Activated naive CD8-positive, alpha-beta T cell treated with anti-CD3 and anti-CD28 coated beads, Interleukin-2, amount 50 U/mL, for 16 hours (primary cell): ENCODE results near the gene MOB4.
"Not testable (repeated sequence)": the region's sequence is repeated elsewhere in the genome, so short reads cannot be mapped to it uniquely, and the experiment has no call there.

Source experiments
- DNase-seq: peaks from one replicate; pipeline ENCODE4 v3.0.0-alpha.2; 2020; ENCODE audit warnings: low read depth, low spot score

The MOB4 gene

DNA sequence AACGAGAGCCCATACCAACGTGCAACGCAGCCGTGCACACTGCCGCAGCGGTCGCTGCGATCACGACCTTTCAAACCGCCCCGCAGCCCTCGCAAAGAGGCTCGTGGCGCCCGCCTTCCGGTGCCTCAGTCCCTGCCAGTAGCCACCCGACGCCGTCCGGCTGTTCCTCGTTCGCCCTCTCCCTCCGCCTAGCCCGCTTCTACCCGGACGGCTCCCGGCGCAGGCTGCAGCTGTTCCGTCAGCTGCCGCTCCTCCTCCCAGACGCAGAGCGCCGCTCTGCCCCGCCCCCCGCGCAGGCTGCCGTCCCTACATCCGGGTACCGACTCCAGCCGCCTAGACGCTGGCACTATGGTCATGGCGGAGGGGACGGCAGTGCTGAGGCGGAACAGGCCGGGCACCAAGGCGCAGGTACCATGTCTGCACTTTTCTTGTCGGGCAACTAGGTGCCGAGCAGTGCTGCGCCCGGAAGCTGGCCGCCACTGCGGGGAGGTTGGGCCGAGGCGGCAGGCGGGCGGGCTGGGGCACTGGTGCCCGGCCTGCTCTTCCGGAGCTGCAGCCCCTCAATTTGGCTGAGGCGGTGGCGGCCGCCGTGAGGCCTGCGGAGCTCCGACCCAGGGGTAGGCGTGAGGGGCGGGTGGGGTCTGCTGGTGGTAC lies at the start of gene MOB4:
TSS of gene MOB4 (plus strand) at position 328 of the 654 bp plus-strand sequence. CDS start at position 349, 21 bp downstream.
- DNase-seq: peak; percentile 85

DNA sequence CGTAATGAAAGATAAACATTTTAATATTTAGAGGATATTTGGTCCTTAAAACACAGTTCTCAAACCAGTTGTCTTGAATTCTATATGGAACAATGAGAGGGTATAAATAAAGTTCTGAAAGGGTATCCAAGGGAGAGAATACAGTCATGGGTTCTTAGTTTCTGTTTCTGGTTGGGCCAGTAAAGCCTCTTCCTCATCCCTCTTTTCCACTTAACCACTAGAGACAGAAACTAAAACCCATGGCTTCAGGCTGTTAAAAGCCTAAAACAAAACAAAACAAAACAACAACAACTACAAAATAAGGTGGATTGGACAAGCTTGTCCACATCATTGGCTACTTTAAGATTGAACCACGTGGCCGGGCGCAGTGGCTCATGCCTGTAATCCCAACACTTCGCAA lies 43.7 kb upstream of the MOB4 start:
- no peak for DNase-seq

DNA sequence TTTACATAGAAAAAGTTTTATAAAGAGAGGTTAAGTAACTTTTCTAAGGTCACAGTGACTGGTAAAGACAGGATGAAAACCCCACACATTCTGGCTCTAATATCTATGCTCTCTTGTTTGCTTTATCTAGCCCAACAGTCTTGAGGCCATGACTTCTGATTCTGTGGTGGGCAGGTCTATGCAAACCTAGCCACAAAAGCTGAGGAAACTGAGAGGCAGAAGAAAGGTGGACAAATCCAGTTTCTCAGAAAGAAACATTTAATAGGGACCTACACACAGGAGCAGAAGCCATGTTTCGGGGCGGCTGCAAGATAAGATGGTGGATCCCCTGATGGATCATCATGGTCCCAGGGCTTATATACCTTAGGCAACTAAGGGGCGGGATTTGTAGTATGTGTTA lies 38.1 kb upstream of the MOB4 start:
- DNase-seq: no peak

DNA sequence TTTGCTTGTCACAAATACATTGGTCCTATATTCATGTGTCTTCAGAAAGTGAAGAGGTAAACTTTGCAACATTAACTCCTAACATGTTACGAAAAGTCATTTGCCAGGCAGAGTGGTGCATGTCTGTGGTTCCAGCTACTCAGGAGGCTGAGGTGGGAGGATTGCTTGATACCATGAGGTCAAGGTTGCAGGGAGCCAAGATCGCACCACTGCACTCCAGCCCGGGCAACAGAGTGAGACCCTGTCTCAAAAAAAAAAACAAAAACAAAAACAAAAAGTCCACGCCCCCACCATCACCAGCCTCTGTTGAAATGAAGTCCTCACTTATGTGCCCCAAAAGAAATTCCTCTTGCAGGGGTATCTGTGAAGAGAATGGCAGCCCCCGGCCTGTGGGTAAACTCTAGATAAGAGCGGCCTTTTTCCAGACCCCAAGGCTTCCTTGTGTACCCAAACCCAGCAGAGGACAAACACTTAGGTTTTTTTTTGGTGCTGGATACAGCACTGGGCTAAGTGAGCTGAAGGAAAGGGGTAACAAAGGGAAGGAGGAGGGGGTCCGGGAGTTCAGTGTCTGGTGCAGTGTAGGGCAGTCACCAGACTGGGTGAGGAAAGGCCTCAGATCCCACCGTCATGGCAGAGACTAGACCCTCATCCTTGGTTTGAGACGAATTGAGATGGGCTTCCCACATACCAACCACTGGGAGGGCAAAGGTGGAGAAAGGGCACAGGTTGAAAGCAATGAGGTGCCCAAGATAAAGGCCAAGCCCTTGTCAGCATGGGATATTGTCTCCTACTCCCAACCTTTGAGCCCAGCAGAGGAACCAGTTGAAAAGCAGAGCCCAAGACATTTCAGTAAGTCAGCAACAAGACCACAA lies 35.5 kb upstream of the MOB4 start:
- no peak for DNase-seq

DNA sequence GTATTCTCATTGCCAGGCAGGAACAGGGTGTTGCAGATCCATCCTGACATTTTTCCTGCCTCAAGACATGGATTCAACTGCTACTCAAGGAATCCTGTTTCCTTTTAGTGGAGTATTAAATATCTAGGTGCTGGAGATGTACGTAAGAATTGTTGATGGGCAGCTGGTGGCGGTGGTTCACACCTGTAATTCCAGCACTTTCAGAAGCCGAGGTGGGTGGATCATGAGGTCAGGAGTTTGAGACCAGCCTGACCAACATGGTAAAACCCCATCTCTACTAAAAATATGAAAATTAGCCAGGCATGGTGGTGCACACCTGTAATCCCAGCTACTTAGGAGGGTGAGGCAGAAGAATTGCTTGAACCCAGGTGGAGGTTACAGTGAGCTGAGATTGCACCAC lies 31.6 kb upstream of the MOB4 start:
- not testable (repeated sequence) for DNase-seq

DNA sequence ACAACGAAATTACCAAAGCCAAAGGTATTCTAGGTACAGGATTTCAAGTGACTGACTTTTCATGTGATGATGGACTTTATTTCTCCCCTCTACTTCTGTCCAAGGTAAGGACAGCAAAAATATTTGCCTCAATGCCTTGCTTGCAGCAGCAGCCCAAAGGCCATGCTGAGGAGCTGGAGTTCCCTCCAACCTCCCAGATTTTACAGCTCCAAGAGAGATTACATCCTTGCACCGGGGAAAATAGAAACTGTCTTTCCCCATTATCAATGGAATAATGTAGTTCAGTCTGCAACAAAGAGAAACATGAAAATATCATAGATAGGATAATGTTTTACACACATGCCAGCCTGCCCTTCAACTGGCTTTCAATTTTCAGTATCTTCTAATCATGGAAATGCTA lies 29.7 kb upstream of the MOB4 start:
- no peak for DNase-seq

DNA sequence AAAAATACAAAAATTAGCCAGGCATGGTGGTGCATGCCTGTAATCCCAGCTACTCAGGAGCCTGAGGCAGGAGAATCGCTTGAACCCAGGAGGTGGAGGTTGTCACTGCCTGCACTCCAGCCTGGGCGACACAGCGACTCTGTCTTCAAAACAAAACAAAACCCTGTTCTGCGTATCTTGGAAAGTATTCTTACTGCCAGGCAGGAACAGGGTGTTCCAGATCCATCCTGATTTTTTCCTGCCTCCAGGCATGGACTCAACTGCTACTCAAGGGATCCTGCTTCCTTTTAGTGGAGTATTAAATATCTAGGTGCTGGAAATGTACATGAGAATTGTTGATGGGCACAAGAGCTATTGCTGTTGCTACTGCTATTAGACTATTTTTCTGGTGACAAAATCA lies 28.5 kb upstream of the MOB4 start:
- DNase-seq: no peak

DNA sequence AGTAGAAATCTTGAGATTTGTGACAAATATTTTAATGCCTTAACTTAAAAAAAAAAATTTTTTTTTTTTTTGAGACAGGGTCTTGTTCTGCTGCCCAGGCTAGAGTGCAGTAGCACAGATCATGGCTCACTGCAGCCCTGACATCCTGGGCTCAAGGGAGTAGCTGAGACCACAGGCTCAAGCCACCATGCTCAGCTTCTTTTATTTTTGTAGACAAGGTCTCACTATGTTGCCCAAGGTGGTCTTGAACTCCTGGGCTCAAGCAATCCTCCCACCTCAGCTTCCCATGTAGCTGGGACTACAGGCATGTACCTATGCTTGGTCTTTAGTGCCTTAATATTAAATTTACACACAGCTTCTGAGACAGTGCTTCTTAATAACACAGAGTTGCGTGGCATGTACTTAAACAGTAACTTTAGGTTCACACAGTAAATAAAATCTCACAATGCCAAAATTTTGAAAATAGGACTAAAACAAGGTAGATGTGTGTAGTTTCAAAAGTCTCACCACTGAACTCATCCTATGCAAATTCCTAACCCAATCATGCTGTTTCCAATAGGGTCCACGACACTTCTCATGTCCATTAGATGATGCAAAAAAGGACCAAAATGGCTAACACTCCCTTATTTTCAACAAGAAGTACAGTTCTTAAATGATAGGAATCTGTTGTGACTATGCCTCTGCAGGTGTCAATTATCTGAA lies 20.3 kb upstream of the MOB4 start:
- no peak for DNase-seq

DNA sequence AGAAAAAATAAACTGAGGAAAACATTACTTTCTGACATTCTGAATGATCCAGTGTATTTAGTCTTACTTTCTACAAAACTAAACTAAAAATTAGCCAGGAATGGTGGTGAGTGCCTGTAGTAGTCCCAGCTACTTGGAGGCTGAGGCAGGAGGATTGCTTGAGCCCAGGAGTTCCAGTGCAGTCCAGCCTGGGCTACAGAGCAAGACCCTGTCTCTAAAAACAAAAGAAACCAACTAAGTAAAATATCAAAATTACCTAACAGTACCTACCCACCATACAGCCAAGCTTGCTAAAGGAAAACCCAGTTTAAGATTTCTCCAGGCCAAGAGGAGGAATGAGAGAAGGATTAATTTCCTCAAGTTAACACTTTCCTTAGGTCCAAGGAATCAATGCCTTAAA lies 19.2 kb upstream of the MOB4 start:
- DNase-seq: no peak

DNA sequence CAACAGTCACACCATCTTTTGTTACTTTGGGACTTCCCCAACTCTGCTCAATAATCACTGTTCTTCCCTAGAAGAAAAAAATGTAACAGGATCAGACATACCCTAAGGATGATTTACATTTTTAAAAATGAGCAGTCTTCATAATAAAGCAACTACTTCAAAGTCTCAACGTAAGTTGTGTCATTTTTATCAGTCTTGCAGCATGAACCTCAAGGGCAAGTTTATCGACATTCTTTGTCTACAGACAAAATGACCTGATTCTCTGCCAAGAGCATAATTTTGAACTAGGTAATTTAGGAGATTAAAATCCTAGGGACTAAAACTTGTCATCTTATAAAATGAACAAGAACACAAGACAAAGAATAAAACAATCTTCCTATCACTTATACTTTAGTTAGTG lies 18.5 kb upstream of the MOB4 start:
- DNase-seq: no peak

DNA sequence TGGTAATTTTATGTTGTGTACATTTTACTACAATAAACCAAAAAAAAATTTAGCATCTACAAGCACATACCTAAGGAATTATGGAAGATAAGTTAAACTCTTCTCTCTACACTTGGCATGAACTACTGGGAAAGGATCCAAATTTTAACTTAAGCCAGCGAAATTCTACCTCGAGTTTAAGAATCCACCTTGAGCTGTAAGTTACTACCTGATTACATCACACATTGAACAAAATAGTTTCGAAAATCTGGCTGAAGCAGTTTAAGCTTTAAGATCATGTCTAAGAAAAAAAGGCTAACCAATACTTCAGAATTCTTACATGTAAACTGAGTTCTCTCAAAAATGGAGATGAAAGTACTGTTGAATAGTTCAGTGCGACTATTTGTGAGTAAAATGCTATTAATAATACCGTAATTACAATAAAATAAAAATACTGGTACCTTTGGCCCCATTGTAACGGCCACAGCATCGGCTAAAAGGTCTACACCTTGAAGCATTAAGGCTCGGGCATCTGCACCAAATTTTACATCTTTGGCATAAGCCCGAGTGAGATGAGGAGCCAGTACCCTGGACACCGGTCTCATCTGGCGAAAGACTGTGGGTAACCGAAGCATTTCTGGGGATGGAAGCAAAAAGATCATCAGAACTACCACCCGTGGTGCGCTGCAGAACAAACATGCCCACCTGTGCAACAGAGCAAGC lies 17.5 kb upstream of the MOB4 start:
- no peak for DNase-seq

DNA sequence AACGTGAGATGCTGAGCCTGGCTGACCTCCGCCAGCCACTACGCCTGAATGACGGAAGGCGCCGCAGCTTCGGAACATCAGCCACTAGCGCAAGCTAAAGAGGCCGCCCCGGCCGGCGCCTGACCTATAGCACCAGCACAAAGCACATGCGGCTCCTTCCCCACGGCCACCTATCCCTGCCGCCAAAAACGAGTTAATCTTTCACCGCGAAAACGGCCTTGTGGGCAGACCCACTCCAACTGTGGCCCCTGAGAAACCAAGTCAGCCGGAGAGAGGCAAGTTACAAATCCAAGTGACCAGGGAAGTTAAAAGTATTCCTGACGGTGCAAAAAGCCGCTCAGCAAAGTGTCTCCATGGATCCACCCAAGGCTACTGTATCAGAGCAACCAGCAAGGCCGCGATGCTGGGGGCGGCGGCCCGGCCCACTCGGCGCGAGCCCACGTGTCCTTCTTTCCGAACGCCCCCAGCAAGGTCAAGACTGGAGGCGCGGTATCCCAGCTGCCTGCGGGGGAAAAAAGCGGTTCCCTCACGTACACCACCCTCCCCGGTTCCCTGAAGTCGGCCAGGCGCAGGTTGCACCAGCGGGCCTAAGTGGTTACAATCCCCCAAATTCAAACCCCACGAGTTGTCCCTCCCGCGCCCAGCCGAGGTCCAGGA lies 16.8 kb upstream of the MOB4 start:
- peak; percentile 16 for DNase-seq

DNA sequence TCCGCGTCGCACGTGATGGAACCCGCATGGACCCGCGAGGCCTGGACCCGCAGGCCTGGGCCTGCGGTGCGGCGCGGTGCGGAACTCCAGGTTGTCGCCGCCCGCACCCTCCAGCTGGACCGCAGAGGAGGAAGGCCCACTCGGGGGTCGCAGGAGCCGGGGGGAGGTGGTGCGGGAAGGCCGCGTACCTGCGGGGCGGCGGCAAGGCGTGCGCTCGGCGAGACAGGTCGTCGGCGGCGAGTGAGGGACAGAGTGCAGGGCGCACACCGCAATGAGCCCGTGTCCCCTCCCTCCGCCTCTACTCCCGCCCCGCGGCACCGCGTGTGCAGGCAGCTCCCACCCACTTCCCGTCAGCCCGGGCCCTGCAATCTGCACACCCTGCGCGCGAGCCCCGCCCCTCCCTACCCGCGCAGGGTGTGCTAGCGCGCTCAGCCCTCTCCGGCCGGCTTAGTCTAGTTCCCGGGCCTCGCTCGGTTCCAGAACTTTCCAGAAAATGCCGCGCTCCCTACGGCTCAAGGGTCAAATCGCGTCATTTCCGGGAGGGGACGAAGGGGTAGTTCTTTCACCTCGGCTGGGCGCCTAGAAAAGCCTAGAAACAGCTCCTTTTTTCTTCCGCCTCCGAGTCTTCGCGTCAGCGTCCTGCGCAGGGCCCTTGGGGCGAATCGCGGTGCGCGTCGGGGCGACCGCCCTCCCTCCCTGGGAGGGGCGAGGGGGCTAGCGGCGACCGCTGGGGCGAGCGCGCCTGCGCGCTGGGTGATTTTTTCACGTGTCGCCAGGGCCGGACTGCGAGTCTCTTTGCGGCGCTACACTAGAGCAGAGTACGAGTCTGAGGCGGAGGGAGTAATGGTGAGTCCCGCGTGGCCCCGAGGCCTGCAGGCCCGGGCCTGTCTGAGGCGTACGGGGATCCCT lies 16.0 kb upstream of the MOB4 start, which contains the start of the genes HSPD1 and HSPE1:
TSS of gene HSPD1 (minus strand) at position 247 of the 909 bp plus-strand sequence. CDS start 992 bp downstream, outside the sequence.
TSS of gene HSPE1 (plus strand) at position 786 of the 909 bp plus-strand sequence. CDS start at position 844, 58 bp downstream.
- DNase-seq: peak; percentile 94

DNA sequence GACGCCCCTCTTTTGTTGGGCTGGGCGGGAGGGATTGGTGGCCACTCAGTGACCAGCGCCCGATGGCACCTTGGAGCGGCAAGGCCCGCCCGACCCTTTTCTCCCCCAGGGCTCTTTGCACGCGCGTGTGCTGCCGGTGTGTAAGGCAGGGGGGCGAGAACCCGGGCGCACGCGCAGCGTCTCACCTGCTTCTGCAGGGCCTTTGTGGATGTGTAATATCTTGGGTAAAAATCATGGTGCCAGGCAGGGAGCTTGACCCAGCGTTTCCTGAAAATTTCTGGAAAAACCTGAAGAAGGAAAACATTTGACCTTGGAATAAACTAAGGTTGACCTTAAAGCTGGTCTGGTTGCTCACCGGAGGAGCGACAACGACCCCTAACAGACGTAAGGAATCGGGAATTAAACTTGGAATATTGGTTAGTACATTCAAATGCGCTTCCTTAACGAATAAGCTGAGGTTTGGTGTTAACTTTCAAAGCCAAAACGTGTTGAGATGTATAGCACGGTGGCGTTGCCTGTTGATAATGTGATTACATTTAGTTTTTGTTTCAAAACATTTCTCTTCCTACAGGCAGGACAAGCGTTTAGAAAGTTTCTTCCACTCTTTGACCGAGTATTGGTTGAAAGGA lies 15.2 kb upstream of the MOB4 start:
- DNase-seq: no peak

DNA sequence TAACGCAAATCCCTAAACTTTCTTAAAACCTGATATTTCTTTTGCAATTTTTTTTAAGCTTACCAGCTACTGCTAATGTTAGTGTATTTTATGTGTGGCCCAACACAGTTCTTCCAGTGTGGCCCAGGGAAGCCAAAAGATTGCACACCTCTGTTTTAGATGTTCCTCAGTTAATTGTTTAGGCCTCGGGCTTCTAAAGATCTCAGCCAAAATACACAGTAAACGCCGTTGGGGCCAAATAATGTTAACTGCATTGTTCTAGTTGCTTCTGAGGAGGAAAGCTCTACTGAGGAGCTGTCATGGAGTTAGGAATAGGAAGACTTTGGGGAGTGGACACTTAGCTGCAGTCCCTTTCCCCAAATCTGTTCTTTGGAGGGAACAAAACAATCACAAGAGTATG lies 13.7 kb upstream of the MOB4 start:
- no peak for DNase-seq

DNA sequence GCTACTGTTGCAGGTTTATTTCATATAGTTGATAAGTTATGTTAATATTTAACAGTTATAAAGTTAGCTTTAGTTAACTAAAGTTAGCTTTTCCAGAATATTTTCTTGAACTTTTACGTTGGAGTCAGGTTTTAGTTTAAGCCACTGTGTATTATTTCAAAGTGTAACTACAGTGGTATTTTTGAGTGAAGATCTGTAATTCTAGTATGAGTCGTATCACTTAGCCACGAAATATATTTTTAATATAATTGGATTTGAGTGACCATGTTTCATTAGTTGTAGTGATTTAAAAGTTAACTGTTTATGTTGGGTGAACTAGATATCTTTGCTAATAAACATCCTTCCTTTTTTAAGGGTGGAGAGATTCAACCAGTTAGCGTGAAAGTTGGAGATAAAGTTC lies 13.2 kb upstream of the MOB4 start:
- no peak for DNase-seq

DNA sequence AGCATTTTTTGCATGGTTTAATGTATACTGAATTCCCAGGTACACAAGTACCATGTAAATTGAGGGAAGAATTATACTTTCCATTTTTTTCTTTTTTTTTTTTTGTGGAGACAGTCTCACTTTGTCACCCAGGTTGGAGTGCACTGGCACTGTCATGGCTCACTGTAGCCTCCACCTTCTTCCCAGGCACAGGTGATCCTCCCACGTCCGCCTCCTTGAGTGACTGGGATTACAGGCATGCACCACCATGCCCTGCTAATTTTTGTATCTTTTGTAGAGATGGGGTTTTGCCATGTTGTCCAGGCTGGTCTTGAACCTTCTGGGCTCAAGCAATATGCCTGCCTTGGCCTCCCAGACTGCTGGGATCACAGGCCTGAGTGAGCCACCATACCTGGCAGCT lies 11.9 kb upstream of the MOB4 start:
- no peak for DNase-seq

DNA sequence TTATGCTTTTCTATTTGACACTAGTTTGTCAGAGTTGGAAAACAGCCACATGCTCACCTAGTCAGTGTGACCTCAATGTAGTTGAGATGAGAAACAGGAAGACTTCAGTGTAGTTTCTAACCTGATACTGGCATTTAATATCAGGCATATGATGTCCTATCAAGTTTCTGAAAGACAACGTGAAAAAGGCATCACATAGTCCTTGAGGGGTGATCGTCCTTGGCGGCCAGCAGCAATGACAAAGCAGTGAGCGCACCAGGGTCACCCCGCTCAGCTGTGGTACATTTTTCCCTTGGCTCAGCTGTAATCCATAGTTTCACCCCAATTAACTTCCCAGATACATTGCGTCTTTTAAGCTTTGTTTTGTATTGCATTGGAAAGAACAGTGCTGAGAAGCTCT lies 11.4 kb upstream of the MOB4 start:
- DNase-seq: no peak

DNA sequence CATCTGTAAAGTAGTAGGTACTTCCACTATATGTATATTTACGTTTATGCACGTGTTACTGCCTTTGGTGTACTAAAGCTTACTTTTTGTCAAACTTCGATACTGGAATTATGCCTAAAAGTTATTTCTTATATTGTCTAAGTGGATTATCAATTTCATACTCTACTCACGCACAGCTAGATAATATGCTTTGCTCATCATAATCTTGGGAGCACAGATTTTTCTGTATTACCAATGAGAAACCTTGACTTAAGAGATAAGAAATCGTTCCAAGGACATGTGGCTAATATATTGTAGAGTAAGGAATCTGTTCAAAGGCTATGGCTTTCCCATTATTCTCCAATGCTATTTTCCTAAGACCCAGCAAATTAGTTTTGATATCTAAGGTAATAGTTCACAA lies 9.2 kb upstream of the MOB4 start:
- no peak for DNase-seq

DNA sequence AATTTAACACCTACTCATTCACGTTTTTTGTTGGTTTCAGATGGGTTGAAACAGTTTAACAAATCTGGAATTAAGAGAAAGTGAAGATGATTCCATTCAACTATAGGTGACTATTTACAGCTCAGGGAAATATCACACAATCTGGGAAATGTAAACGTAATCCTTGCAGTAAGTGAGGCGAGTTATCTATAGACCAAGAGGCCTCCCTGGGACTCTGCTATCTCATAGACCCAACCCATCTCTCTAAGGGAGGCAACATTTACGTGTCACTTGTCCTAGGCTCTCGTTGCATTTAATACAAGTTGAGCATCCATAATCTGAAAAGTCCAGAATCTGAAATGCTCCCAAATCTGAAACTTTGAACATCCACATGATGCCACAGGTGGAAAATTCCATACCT lies 2.0 kb upstream of the MOB4 start:
- no peak for DNase-seq
